ENCODE measurements around the gene ARFGAP3.
"Not testable (repeated sequence)": the region's sequence is repeated elsewhere in the genome, so short reads cannot be mapped to it uniquely, and the experiment has no call there.

ARFGAP3 gene

GRCh38 chr22:42769238-42769573 lies 87.9 kb downstream of the ARFGAP3 start:
- no peak for DNase-seq (ENCODE audit: low read depth, low spot score)

GRCh38 chr22:42768385-42769035 lies 88.6 kb downstream of the ARFGAP3 start:
- DNase-seq (ENCODE audit: low read depth, low spot score): no peak

- no peak for DNase-seq (ENCODE audit: low read depth, low spot score)
Measured at GRCh38 chr22:42766860-42767259, 90.2 kb downstream of the ARFGAP3 start.

- no peak for DNase-seq (ENCODE audit: low read depth, low spot score)
Measured at GRCh38 chr22:42764895-42765363, 92.1 kb downstream of the ARFGAP3 start.

- DNase-seq (ENCODE audit: low read depth, low spot score): no peak
Measured at GRCh38 chr22:42763965-42764480, 93.0 kb downstream of the ARFGAP3 start.

GRCh38 chr22:42760806-42761565 lies 96.1 kb downstream of the ARFGAP3 start:
- no peak for DNase-seq (ENCODE audit: low read depth, low spot score)

GRCh38 chr22:42758931-42759629 lies 98.0 kb downstream of the ARFGAP3 start:
- no peak for DNase-seq (ENCODE audit: low read depth, low spot score)

- DNase-seq (ENCODE audit: low read depth, low spot score): not testable (repeated sequence)
Measured at GRCh38 chr22:42755553-42755952, 101.5 kb downstream of the ARFGAP3 start.

GRCh38 chr22:42755121-42755520 lies 102.0 kb downstream of the ARFGAP3 start:
- DNase-seq (ENCODE audit: low read depth, low spot score): not testable (repeated sequence)

GRCh38 chr22:42754658-42755057 lies 102.4 kb downstream of the ARFGAP3 start:
- no peak for DNase-seq (ENCODE audit: low read depth, low spot score)

- no peak for DNase-seq (ENCODE audit: low read depth, low spot score)
Measured at GRCh38 chr22:42752912-42753311, 104.2 kb downstream of the ARFGAP3 start.

GRCh38 chr22:42752230-42752746 lies 104.8 kb downstream of the ARFGAP3 start:
- DNase-seq (ENCODE audit: low read depth, low spot score): no peak

- not testable (repeated sequence) for DNase-seq (ENCODE audit: low read depth, low spot score)
Measured at GRCh38 chr22:42750421-42750820, 106.7 kb downstream of the ARFGAP3 start.

- DNase-seq (ENCODE audit: low read depth, low spot score): no peak
Measured at GRCh38 chr22:42747701-42748513, 109.2 kb downstream of the ARFGAP3 start.
